Right ventricle myocardium inferior (tissue), 1 donor: ENCODE results near the gene LAMA1. TPM values are rescaled to one million over a fixed set of nuclear protein-coding genes. Genes with fewer than 3 reads are reported as not detected.

ENCODE experiments used
- ATAC-seq: fragments of 200-7000 bp; cut with Tn5 transposase; one replicate; pipeline ENCODE4 v1.9.1; 2020; ENCODE audit warnings: mild to moderate bottlenecking, moderate library complexity
- DNase-seq: peaks from one replicate; pipeline ENCODE4 v3.0.0; 2021; ENCODE audit errors: missing footprints
- intact Hi-C: fragments of 100-400 bp; cut with DNase I; formaldehyde crosslinking; loops from one replicate; pipeline ENCODE4 v1.11.0; 2022
- total RNA-seq: library from RNA; stranded (reverse); fragmentation: NEBNext Ultra II Directional; extraction: Animal tissue kit (Norgen Biotek cat#: 25700); gene quantifications from one replicate; pipeline ENCODE4 v1.2.1, GENCODE V29; 2021
- donor health status: DM: no; HTN: yes; CAD: no; lungs with severe emphysema.

The LAMA1 gene
- total RNA-seq, 1 donor from 2014 or later = not detected

- DNase-seq = no peak
- no peak for ATAC-seq
- intact Hi-C loops = no loop called here
Observed at GRCh38 chr18:6962571-6963451, 154.8 kb downstream of the LAMA1 start.

GRCh38 chr18:6961331-6961730 lies 156.3 kb downstream of the LAMA1 start:
- ATAC-seq = no peak
- no peak for DNase-seq
- intact Hi-C loops = no loop called here

- intact Hi-C loops = no loop called here
- ATAC-seq (no peak), DNase-seq (no peak)
Observed at GRCh38 chr18:6960656-6961055, 156.9 kb downstream of the LAMA1 start.

- ATAC-seq (no peak), DNase-seq (no peak)
- intact Hi-C loops = no loop called here
Observed at GRCh38 chr18:6960124-6960523, 157.5 kb downstream of the LAMA1 start.

- DNase-seq (no peak), ATAC-seq (no peak)
- intact Hi-C loops = no loop called here
Observed at GRCh38 chr18:6959110-6959509, 158.5 kb downstream of the LAMA1 start.

DNA sequence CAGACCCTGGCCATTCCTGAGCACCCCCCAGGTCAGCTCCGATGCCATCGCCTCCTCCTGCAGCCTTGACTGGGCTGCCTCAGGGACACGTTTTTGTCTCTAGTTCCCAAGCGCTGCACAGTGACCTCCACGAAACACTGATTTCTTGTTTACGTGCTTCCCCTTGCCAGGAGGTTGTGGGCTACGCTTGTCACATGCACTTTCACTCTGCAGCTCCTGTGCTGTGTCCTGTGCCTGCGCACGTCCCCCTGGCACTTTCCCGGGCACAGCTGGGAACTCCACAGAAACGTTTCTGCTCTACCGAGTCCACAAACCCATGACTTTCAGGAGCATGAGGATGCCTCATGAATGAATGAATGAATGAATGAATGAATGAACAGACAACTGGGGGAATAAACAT lies 160.6 kb downstream of the LAMA1 start:
- DNase-seq (no peak), ATAC-seq (no peak)
- intact Hi-C loops = no loop called here

- intact Hi-C loops = no loop called here
- ATAC-seq = no peak
- no peak for DNase-seq
Observed at GRCh38 chr18:6956495-6956894, 161.1 kb downstream of the LAMA1 start.

GRCh38 chr18:6955304-6955703 lies 162.3 kb downstream of the LAMA1 start:
- intact Hi-C loops = no loop called here
- no peak for ATAC-seq

GRCh38 chr18:6954501-6954900 lies 163.1 kb downstream of the LAMA1 start:
- intact Hi-C loops = no loop called here

More at GRCh38 chr18:6955304-6955703, 162.3 kb downstream of the LAMA1 start:
- DNase-seq = no peak

GRCh38 chr18:6951336-6952090 lies 166.1 kb downstream of the LAMA1 start:
- ATAC-seq = no peak
- DNase-seq = no peak

More at GRCh38 chr18:6954501-6954900, 163.1 kb downstream of the LAMA1 start:
- ATAC-seq (no peak), DNase-seq (no peak)

DNA sequence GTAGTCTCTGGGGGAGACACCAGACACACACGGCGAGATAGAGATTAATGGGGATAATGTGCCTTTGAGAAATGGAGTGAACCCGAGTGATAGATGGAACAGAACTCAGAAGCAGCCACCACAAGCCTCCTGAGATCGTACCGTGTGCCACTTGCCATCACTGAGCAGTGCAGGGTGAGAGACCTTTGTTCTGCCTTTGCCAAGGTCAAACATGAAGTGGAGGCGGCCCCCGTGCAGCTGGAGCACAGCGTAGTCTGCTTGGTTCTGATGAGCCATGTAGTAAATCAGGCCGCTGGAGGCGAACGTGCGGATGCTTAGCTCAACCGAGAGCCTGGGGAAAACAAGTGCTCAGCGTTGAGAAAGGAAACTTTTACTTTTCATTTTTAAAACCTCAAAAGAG lies 167.0 kb downstream of the LAMA1 start:
- DNase-seq (no peak), ATAC-seq (no peak)
- intact Hi-C loops = no loop called here

More at GRCh38 chr18:6951336-6952090, 166.1 kb downstream of the LAMA1 start:
- intact Hi-C loops = no loop called here

DNA sequence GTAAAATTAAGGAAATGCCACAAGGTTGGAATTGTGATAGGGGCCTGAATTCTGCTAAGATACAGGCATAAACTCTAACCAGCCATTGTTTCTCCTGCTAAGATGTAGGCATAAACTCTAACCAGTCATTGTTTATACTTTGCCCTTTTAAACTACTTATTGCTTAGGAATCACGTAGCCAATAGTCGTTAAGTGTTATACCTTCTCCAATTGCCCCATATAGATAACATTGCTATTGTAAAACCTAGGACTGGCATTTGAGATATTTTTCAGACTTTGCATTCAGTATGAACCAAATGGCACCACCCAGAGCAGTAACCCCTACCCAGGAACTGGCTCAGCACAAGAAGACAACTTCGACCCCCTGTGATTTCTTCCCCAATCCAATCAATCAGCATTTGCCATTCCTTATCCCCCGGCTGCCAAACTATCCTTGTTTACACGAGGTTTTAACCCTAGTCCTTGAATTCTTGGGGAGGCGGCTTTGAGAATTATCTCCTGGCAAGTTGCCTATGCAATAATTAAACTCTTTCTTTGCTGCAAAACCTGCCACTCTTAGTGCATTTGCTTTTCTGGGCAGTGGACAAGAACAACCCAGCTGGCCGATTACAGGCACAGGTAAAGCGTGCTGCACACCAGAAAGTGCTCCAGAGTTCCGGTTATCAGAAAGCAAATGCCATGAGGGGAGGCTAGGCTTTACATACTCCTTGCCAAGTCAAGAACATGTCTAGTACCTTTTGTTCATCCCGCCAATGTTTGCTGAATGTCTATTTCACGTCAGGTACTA lies 167.6 kb downstream of the LAMA1 start:
- ATAC-seq (no peak), DNase-seq (no peak)
- intact Hi-C loops = no loop called here

DNA sequence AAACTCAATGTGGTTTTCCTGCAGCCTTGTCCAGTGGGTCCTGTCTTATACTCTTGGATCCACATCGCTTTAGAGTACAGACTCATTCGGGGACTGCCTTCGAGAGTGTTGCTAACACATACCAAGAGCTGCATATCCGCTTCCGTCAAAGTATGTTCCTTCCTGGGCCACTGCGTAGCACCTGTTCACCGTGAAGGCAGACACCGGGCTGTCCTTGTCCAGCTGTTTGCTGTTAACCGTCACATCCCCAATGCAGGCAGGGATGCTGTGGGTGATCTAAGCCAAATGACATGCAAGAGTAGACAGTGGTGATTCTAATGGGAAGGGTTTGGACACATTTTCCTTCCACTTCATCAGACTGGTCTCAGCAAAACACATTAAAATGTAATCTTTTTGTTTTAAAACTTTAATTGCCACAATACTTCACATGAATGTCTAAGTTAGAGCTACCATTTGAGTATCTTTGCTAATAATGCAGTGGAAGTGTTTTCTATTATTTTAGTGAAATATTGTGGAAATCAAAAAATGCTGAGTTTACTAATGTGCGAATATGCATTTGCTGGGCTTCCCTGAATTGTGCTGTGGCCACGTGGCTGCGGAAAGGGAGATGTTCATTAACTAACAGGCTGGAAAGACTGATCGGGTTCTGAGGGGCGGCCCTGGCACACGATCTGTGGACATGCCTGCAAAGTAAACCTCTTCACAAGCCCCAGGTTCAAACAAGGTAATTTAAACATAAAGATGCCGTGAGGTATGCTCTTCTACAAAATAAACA lies 169.1 kb downstream of the LAMA1 start:
- intact Hi-C loops = no loop called here
- DNase-seq = no peak
- ATAC-seq = no peak

DNA sequence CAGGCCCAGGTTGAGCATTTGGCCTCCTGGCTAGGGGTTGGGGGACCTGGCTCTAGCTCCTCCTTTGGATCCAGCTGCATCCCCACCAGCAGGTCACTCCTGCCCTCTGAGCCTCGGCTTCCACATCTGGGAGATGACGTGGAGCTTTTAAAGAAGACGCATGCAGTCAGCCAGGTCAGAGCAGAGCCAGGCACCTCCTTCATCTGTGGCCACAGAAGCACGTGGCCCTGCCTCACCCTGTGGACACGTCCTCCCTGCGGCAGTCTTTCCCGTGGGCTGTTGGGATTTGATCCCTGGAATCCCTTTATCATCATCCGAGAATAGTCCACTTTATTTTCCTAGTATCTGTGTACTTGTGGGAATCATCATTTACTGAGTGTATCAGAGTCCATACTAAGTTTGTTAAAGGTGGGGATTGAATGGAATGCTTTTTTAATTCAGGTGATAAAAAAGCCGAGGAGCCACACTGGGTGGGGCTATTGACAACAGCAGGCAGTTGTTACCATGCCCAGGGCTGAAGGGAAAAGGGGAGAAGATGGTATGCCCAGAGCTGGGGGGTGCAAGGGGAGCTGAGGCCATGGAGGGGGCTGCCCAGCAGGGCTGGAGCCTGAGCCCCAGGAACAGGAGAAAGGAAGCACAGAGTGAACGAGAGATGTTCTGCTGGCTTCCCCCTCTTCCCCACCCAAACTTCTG lies 170.1 kb downstream of the LAMA1 start:
- ATAC-seq (no peak), DNase-seq (no peak)
- intact Hi-C loops = no loop called here

- ATAC-seq (no peak), DNase-seq (no peak)
- intact Hi-C loops = no loop called here
Observed at GRCh38 chr18:6943143-6943542, 174.5 kb downstream of the LAMA1 start.

DNA sequence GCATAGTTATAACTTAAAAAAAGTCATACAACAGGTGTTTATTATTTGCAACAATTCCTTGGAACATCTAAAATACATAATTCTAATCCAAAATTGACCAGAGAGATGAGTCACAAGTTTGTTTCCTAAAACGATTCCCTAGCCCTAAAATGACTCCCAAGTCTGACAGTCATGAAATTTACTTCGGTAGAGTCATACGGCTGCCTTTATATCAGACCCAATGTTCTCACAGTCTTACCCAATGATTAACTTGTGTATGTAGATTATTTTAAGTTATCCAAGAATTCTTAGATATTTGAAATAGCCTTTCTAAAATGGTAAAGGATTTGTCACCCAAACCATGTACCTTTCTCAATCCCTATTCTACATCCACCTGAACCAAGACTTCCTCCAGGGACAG lies 174.9 kb downstream of the LAMA1 start:
- no peak for DNase-seq
- ATAC-seq = no peak
- intact Hi-C loops = no loop called here

- ATAC-seq (no peak), DNase-seq (no peak)
- intact Hi-C loops = no loop called here
Observed at GRCh38 chr18:6941996-6942395, 175.6 kb downstream of the LAMA1 start.

DNA sequence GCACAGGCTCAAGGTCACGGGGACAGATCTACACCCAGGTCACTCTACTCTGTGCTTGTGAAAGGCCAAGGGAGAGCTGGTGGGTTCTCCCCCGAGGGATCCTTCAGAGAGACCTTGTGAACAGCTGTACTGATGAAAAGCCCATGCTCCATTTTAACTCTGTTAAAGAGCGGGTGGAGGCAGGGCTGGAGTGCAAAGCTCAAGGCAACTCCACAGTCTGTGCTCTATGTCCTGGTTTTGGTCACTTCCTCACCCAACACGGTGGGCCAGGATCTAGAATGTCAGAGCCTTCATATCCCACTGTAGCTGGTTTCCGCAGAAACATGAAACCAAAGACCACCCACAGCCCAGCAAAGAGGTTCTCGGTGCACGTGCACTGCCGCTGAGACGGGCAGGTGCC lies 177.1 kb downstream of the LAMA1 start:
- intact Hi-C loops = no loop called here

More for the DNA sequence above, 177.1 kb downstream of the LAMA1 start:
- ATAC-seq = no peak
- DNase-seq = no peak
